Progenitor cell of endocrine pancreas (in vitro differentiated cells): ENCODE results near the gene IL6. TPM values are rescaled to one million over a fixed set of nuclear protein-coding genes. Genes with fewer than 3 reads are reported as not detected.
A peak's percentile ranks its signal among the peaks of the same experiment; 100 is the strongest.

ENCODE experiments used
- DNase-seq: peaks from one replicate; pipeline ENCODE4 v3.0.0; 2021; ENCODE audit warnings: low spot score; ENCODE audit not compliant: unreplicated experiment
- H3K27ac Mint-ChIP-seq: 2 replicates; pipeline ENCODE4 v1.8.0; 2021; ENCODE audit warnings: mild to moderate bottlenecking, moderate library complexity, mixed read lengths
- H3K27me3 Mint-ChIP-seq: 2 replicates; pipeline ENCODE4 v1.8.0; 2021; ENCODE audit warnings: mixed read lengths
- H3K36me3 Mint-ChIP-seq: 2 replicates; pipeline ENCODE4 v1.8.0; 2022; ENCODE audit warnings: mixed read lengths; ENCODE audit not compliant: insufficient read depth
- H3K4me1 Mint-ChIP-seq: 2 replicates; pipeline ENCODE4 v1.8.0; 2021; ENCODE audit warnings: low read depth, mixed read lengths
- H3K4me3 Mint-ChIP-seq: 2 replicates; pipeline ENCODE4 v1.8.0; 2021; ENCODE audit warnings: low read depth, mild to moderate bottlenecking, moderate library complexity, mixed read lengths
- H3K9me3 Mint-ChIP-seq: 2 replicates; pipeline ENCODE4 v1.8.0; 2021; ENCODE audit warnings: low read depth, mixed read lengths
- total RNA-seq: library from RNA; stranded (reverse); gene quantifications from 2 replicates; pipeline ENCODE4 v1.2.1, GENCODE V29; 2021
- TF ChIP-seq, protein P1 (sequence below): fragments of 200-600 bp; sonication (generic); IDR thresholded peaks from one replicate; pipeline ENCODE4 v1.5.0; 2021; ENCODE audit warnings: antibody characterized with exemption, mild to moderate bottlenecking; ENCODE audit not compliant: unreplicated experiment

Gene IL6
- total RNA-seq, 1 donor from 2014 or later = not detected

DNA sequence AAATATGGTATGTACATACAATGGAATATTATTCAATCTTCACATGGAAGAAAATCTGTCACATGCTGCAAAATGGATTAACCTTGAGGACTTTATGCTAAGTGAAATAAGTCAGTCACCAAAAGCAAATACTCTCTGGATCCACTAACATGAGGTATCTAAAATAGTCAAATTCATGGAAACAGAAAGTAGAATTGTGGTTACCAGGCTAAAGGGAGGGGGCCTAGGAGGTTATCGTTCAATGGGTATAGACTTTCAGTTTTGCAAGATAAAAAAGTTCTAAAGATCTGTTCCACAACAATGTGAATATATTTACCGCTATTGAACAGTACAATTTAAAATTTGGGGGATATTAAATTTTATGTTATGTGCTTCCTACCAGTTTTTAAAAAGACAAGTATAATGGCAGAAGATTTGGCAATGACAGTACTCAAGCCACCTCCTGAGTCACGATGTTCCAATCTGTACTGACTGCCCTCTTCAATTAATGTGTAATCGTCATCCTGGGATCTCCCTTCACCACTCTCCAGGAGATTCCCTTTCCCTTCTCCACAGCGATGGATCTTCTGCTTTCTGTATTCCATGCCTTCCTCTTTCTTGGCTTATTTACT lies 32.3 kb upstream of the IL6 start:
- H3K4me3 Mint-ChIP-seq = no peak overlapping the region
- H3K9me3 Mint-ChIP-seq = no peaks in the 10 kb centered on the region
- no peak for DNase-seq
- no peaks in the 10 kb centered on the region for H3K36me3 Mint-ChIP-seq
- H3K27me3 Mint-ChIP-seq = no peaks in the 10 kb centered on the region
- TF ChIP-seq, protein P1, sequence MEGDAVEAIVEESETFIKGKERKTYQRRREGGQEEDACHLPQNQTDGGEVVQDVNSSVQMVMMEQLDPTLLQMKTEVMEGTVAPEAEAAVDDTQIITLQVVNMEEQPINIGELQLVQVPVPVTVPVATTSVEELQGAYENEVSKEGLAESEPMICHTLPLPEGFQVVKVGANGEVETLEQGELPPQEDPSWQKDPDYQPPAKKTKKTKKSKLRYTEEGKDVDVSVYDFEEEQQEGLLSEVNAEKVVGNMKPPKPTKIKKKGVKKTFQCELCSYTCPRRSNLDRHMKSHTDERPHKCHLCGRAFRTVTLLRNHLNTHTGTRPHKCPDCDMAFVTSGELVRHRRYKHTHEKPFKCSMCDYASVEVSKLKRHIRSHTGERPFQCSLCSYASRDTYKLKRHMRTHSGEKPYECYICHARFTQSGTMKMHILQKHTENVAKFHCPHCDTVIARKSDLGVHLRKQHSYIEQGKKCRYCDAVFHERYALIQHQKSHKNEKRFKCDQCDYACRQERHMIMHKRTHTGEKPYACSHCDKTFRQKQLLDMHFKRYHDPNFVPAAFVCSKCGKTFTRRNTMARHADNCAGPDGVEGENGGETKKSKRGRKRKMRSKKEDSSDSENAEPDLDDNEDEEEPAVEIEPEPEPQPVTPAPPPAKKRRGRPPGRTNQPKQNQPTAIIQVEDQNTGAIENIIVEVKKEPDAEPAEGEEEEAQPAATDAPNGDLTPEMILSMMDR = no peak
- H3K4me1 Mint-ChIP-seq = peaks cover 7% of the 10 kb centered on the region
- H3K27ac Mint-ChIP-seq = no peak overlapping the region

DNA sequence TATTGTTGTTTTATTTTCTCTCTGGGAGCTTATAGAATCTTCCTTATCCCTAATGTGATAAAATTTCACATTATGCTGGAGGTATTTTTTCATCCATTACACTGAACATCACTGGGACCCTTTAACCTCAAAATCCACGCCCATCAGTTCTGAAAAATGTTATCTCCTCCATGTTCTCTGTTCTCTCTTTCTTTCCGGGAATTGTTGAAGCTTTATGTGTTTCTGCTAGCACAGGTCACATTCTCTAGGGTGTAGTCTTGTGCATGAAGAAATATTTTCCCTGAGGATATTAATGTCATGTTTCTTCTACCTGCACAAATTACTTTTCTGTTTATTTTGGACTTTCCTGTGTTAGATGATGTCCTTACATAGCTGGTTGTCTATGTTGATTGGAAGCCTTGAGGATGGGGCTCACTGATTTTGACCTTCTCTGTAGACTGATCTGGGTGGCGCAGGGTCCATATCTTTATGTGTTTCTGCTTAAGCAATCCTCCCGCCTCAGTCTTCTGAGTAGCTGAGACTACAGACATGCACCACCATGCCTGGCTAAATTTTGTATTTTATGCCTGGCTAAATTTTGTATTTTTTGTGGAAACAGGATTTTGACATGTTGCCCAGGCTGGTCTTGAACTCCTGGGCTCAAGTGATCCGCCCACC lies 31.4 kb upstream of the IL6 start:
- Mint-ChIP-seq H3K4me3 (no peak overlapping the region), H3K4me1 (peaks cover 7% of the 10 kb centered on the region), H3K27me3 (no peaks in the 10 kb centered on the region), H3K9me3 (no peaks in the 10 kb centered on the region), H3K36me3 (no peaks in the 10 kb centered on the region), H3K27ac (no peak overlapping the region)
- DNase-seq = no peak
- TF ChIP-seq, protein P1 = no peak

DNA sequence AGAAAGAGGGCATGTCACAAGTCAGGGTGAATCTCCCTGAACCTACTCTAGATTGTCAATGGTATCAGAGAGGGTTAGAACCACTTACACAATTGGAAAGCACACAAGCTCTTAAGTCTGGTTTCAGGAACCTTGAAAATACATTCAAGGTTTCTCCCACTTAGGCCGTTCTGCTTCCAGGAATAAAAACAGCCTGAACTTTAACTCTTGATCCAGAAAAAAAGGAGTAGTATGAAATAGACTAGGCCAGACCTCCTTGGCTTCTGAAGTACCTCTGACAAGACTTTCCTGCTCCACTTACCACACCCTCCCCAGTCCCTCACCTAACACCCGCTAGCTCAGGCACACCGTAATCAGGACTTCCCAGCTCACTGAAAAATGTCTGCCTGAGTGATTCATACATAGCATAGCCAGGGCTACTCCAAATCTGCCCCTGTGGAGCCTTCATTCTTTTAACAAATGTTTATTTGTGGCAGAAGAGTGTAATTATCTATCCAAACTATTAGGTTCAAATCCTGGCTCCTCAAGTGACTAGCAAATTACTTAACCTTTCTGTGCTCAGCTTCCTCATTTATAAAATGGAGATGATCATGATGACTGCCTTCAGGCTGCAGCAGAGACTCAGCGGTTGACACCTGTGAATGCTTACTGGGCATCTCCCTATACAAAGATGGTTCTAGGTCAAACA lies 30.3 kb upstream of the IL6 start:
- no peaks in the 10 kb centered on the region for H3K36me3 Mint-ChIP-seq
- H3K4me1 Mint-ChIP-seq = peaks cover 7% of the 10 kb centered on the region
- H3K9me3 Mint-ChIP-seq = no peaks in the 10 kb centered on the region
- TF ChIP-seq, protein P1 = no peak
- no peak for DNase-seq
- no peak overlapping the region for H3K4me3 Mint-ChIP-seq
- peak overlapping the region; percentile 31 for H3K27ac Mint-ChIP-seq
- no peaks in the 10 kb centered on the region for H3K27me3 Mint-ChIP-seq

DNA sequence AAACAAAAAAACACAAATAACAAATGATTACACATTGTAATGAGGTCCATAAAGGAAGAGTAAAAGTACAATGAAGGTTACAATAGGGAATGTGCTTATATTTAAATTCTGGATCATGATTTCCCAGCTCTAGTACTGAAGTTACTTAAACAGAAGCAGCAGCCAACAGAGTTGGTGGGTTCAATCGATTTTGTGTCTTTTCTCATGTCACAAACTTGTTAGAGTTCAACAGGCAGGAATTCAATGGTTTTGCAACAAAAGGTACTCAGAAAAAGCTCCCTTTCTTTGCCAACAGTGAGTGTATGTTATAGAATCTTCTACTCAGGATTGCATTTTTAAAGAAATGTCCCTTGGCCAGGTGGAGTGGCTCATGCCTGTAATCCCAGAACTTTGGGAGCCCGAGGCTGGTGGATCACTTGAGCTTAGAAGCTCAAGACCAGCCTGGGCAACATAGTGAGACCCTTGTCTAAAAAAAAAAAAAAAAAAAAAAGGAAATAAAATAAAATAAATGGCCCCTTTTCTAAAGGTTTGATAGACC lies 29.6 kb upstream of the IL6 start:
- H3K27ac Mint-ChIP-seq = no peak overlapping the region
- H3K4me1 Mint-ChIP-seq = peaks cover 7% of the 10 kb centered on the region
- DNase-seq = no peak
- TF ChIP-seq, protein P1 = no peak
- no peaks in the 10 kb centered on the region for H3K9me3 Mint-ChIP-seq
- H3K36me3 Mint-ChIP-seq = no peaks in the 10 kb centered on the region
- H3K27me3 Mint-ChIP-seq = no peaks in the 10 kb centered on the region
- no peak overlapping the region for H3K4me3 Mint-ChIP-seq

DNA sequence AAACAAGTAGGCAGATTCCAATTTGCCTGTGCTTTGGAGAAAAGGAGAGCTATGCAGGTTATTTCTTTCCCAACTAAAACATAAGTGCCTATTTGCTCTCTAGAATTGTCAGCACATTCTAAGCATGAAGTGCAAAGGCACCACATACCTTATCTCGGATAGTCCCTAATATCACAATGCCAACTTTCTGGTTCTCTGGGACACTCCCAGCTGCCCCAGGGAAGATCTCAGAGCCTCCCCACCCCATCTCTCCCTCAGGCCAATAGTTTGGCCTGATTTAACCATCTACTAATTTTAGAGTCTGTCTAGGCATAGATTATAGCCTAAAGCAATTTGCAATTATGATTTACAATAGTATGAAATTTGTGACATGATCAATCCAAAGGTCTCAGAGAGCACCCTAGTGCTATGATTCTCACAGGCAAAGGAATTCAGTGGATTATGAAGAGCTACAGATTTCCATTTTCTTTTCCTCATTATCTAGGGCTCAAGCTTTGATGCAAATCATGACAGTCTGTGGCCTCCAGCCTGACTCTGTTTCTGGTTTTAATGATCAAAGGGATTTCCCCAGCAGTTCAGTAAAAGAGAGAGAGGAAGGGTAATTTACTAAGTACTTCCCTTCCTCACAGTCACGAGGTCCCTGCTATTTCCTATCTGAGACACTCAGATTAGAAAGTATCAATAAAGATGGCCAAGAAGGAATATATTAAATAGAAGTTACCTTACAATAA lies 29.0 kb upstream of the IL6 start:
- Mint-ChIP-seq H3K27me3 (peaks cover 5% of the 10 kb centered on the region), H3K4me1 (peaks cover 7% of the 10 kb centered on the region), H3K27ac (no peak overlapping the region), H3K36me3 (no peaks in the 10 kb centered on the region), H3K9me3 (no peaks in the 10 kb centered on the region), H3K4me3 (no peak overlapping the region)
- TF ChIP-seq, protein P1 = no peak
- no peak for DNase-seq
